ENCODE data around the gene SCN10A.

GRCh38 chr3:38755130-38755529 lies 60.9 kb downstream of the SCN10A start:
- TF ChIP-seq CTCF (IDR thresholded peaks at IDR 0.05; ENCODE audit: low read depth, low read length), result no peak
- TF ChIP-seq EZH2phosphoT487 (IDR thresholded peaks at IDR 0.05; ENCODE audit: low read depth), result no peak

All from OCI-LY3 (cell line).